Activated T-cell treated with anti-CD3 and anti-CD28 coated beads for 4 hours (primary cell): ENCODE data around the gene SERPIND1.

Experiments
- DNase-seq: peaks from one replicate; pipeline ENCODE4 v3.0.0-alpha.2; 2020

SERPIND1 gene

GRCh38 chr22:20776624-20777405 lies 2.9 kb downstream of the SERPIND1 start:
- no peak for DNase-seq

GRCh38 chr22:20777420-20778177 lies 3.7 kb downstream of the SERPIND1 start:
- no peak for DNase-seq

- no peak for DNase-seq
Observed at GRCh38 chr22:20779014-20779817, 5.3 kb downstream of the SERPIND1 start.

- no peak for DNase-seq
Observed at GRCh38 chr22:20779818-20780158, 5.9 kb downstream of the SERPIND1 start.

- DNase-seq = no peak
Observed at GRCh38 chr22:20781272-20781990, 7.5 kb downstream of the SERPIND1 start.

- DNase-seq = no peak
Observed at GRCh38 chr22:20782083-20782482, 8.2 kb downstream of the SERPIND1 start.

GRCh38 chr22:20782596-20783299 lies 8.8 kb downstream of the SERPIND1 start:
- no peak for DNase-seq

- DNase-seq = no peak
Observed at GRCh38 chr22:20783300-20783673, 9.4 kb downstream of the SERPIND1 start.

- DNase-seq = peak; percentile 22
Observed at GRCh38 chr22:20783844-20784723, 10.2 kb downstream of the SERPIND1 start.

GRCh38 chr22:20785415-20785814 lies 11.5 kb downstream of the SERPIND1 start:
- no peak for DNase-seq

GRCh38 chr22:20786048-20786447 lies 12.1 kb downstream of the SERPIND1 start:
- DNase-seq = no peak

- no peak for DNase-seq
Observed at GRCh38 chr22:20786536-20786979, 12.6 kb downstream of the SERPIND1 start.

- DNase-seq = no peak
Observed at GRCh38 chr22:20787223-20787622, 13.3 kb downstream of the SERPIND1 start.

- DNase-seq = no peak
Observed at GRCh38 chr22:20787746-20788626, 14.1 kb downstream of the SERPIND1 start.

GRCh38 chr22:20788627-20789344 lies 14.9 kb downstream of the SERPIND1 start:
- DNase-seq = no peak

- no peak for DNase-seq
Observed at GRCh38 chr22:20792221-20792965, 18.5 kb downstream of the SERPIND1 start.

- no peak for DNase-seq
Observed at GRCh38 chr22:20792966-20793728, 19.2 kb downstream of the SERPIND1 start.
